H9 (cell line): ENCODE results near the gene DLGAP4. TPM values are rescaled to one million over a fixed set of nuclear protein-coding genes. Genes with fewer than 3 reads are reported as not detected.

Experiments
- DNase-seq: peaks from one replicate; pipeline ENCODE4 v3.0.0-alpha.2; 2017
- H2AFZ ChIP-seq: one replicate; pipeline ENCODE4 v1.6.1; 2013; ENCODE audit warnings: mild to moderate bottlenecking, low read length, control low read depth, moderate library complexity
- H2AK5ac ChIP-seq: 2 replicates; pipeline ENCODE4 v1.6.1; 2013; ENCODE audit warnings: low read length, control low read depth, mixed read lengths; ENCODE audit not compliant: insufficient read length
- H2BK120ac ChIP-seq: one replicate; pipeline ENCODE4 v1.6.1; 2013; ENCODE audit warnings: low read depth, mild to moderate bottlenecking, low read length, control low read depth, inconsistent platforms; ENCODE audit not compliant: poor library complexity, severe bottlenecking
- H2BK12ac ChIP-seq: 2 replicates; pipeline ENCODE4 v1.6.1; 2013; ENCODE audit warnings: low read length, control low read depth, mixed read lengths, low read depth; ENCODE audit not compliant: insufficient read length
- H2BK15ac ChIP-seq: 2 replicates; pipeline ENCODE4 v1.6.1; 2013; ENCODE audit warnings: low read depth, low read length, control low read depth
- H2BK20ac ChIP-seq: one replicate; pipeline ENCODE4 v1.6.1; 2013; ENCODE audit warnings: low read depth, mild to moderate bottlenecking, low read length, control low read depth, inconsistent platforms; ENCODE audit not compliant: poor library complexity, severe bottlenecking
- H2BK5ac ChIP-seq: 2 replicates; pipeline ENCODE4 v1.6.1; 2013; ENCODE audit warnings: low read length, control low read depth, mixed read lengths; ENCODE audit not compliant: insufficient read length
- H3K14ac ChIP-seq: 2 replicates; pipeline ENCODE4 v1.6.1; 2013; ENCODE audit warnings: low read length, control low read depth; ENCODE audit not compliant: insufficient read depth
- H3K18ac ChIP-seq: 2 replicates; pipeline ENCODE4 v1.6.1; 2013; ENCODE audit warnings: low read depth, mild to moderate bottlenecking, mixed read lengths, low read length, control low read depth; ENCODE audit not compliant: insufficient read length
- H3K23ac ChIP-seq: 2 replicates; pipeline ENCODE4 v1.6.1; 2013; ENCODE audit warnings: low read length, control low read depth, mixed read lengths, low read depth; ENCODE audit not compliant: insufficient read length
- H3K23me2 ChIP-seq: 2 replicates; pipeline ENCODE4 v1.6.1; 2013; ENCODE audit warnings: low read depth, mild to moderate bottlenecking, mixed read lengths, low read length, control low read depth; ENCODE audit not compliant: insufficient read length, poor library complexity, severe bottlenecking
- H3K27ac ChIP-seq: 2 replicates; pipeline ENCODE4 v1.5.1; 2013; ENCODE audit warnings: low read length, control low read depth, mixed read lengths, low read depth; ENCODE audit not compliant: insufficient read length
- H3K27me3 ChIP-seq: 2 replicates; pipeline ENCODE4 v1.6.1; 2013; ENCODE audit warnings: low read length, control low read depth, inconsistent platforms; ENCODE audit not compliant: insufficient read depth
- H3K4ac ChIP-seq: 2 replicates; pipeline ENCODE4 v1.6.1; 2013; ENCODE audit warnings: low read depth, mild to moderate bottlenecking, control low read depth, inconsistent platforms, low read length, moderate library complexity
- H3K4me1 ChIP-seq: 2 replicates; pipeline ENCODE4 v1.6.1; 2013; ENCODE audit warnings: low read length, control low read depth, inconsistent platforms; ENCODE audit not compliant: insufficient read depth
- H3K4me2 ChIP-seq: 2 replicates; pipeline ENCODE4 v1.6.1; 2013; ENCODE audit warnings: low read length, control low read depth, mixed read lengths; ENCODE audit not compliant: insufficient read length, insufficient read depth
- H3K56ac ChIP-seq: 2 replicates; pipeline ENCODE4 v1.6.1; 2013; ENCODE audit warnings: low read depth, mild to moderate bottlenecking, mixed read lengths, low read length, control low read depth; ENCODE audit not compliant: insufficient read length
- H3K79me1 ChIP-seq: 2 replicates; pipeline ENCODE4 v1.6.1; 2013; ENCODE audit warnings: low read depth, mild to moderate bottlenecking, moderate library complexity, low read length, control low read depth, inconsistent platforms; ENCODE audit not compliant: insufficient read depth, poor library complexity, severe bottlenecking
- H3K79me2 ChIP-seq: 2 replicates; pipeline ENCODE4 v1.6.1; 2013; ENCODE audit warnings: low read length, control low read depth, inconsistent platforms; ENCODE audit not compliant: insufficient read depth
- H3K9ac ChIP-seq: 2 replicates; pipeline ENCODE4 v1.6.1; 2013; ENCODE audit warnings: low read length, control low read depth, mixed read lengths; ENCODE audit not compliant: insufficient read length; ENCODE audit errors: extremely low read depth
- H3K9me3 ChIP-seq: one replicate; pipeline ENCODE4 v1.6.1; 2013; ENCODE audit warnings: low read depth, low read length, inconsistent platforms; ENCODE audit not compliant: control insufficient read depth
- H3T11ph ChIP-seq: one replicate; pipeline ENCODE4 v1.6.1; 2013; ENCODE audit warnings: mild to moderate bottlenecking, low read length, control low read depth, inconsistent platforms
- H4K20me1 ChIP-seq: one replicate; pipeline ENCODE4 v1.6.1; 2013; ENCODE audit not compliant: control insufficient read depth, insufficient read length, insufficient read depth
- H4K5ac ChIP-seq: 2 replicates; pipeline ENCODE4 v1.6.1; 2013; ENCODE audit warnings: low read depth, mild to moderate bottlenecking, mixed read lengths, low read length, control low read depth; ENCODE audit not compliant: insufficient read length
- H4K8ac ChIP-seq: replicated peaks from 2 replicates; pipeline ENCODE4 v1.6.1; 2013; ENCODE audit warnings: low read length, control low read depth, mixed read lengths, low read depth; ENCODE audit not compliant: insufficient read length
- H4K91ac ChIP-seq: 2 replicates; pipeline ENCODE4 v1.6.1; 2013; ENCODE audit warnings: low read depth, mild to moderate bottlenecking, moderate library complexity, mixed read lengths, low read length, control low read depth; ENCODE audit not compliant: insufficient read length
- H3K27ac Mint-ChIP-seq, 3 experiments: 2 replicates in 2 of 3; 3 replicates in 1 of 3; pipeline ENCODE4 v1.8.0; 2020 to 2021; ENCODE audit warnings: mixed read lengths in 3 of 3, mild to moderate bottlenecking in 1 of 3, moderate library complexity in 1 of 3
- H3K27me3 Mint-ChIP-seq: 2 replicates; pipeline ENCODE4 v1.8.0; 2021; ENCODE audit warnings: low read depth, mild to moderate bottlenecking, moderate library complexity, mixed read lengths
- H3K36me3 Mint-ChIP-seq, 3 experiments: 2 replicates in 2 of 3; 3 replicates in 1 of 3; pipeline ENCODE4 v1.8.0; 2020 to 2021; ENCODE audit warnings: low read depth in 3 of 3, mixed read lengths in 3 of 3; ENCODE audit not compliant: insufficient read depth in 1 of 3
- H3K4me1 Mint-ChIP-seq, 2 experiments: 2 replicates each; pipeline ENCODE4 v1.8.0; 2020; ENCODE audit warnings: mixed read lengths in 2 of 2
- H3K4me3 Mint-ChIP-seq, 2 experiments: 2 replicates in 1 of 2; 3 replicates in 1 of 2; pipeline ENCODE4 v1.8.0; 2020 to 2021; ENCODE audit warnings: mild to moderate bottlenecking in 2 of 2, mixed read lengths in 2 of 2, moderate library complexity in 1 of 2
- H3K9me3 Mint-ChIP-seq, 2 experiments: 2 replicates in 1 of 2; 3 replicates in 1 of 2; pipeline ENCODE4 v1.8.0; 2020; ENCODE audit warnings: mild to moderate bottlenecking in 2 of 2, mixed read lengths in 2 of 2, moderate library complexity in 1 of 2
- CTCF ChIP-seq: fragments of 200-600 bp; sonication (generic); conservative IDR thresholded peaks from 3 replicates; pipeline ENCODE4 v1.8.0; 2021; ENCODE audit warnings: antibody characterized with exemption, mild to moderate bottlenecking
- WGBS: extraction: QIAGEN DNeasy Blood & Tissue Kit; methylation state at CpG from one replicate; pipeline ENCODE4 v1.1.7; 2013; ENCODE audit warnings: missing lambda C conversion rate, low lambda C conversion rate, mixed read lengths; ENCODE audit not compliant: insufficient read length; ENCODE audit errors: extremely low coverage; 5-methylcytosine and 5-hydroxymethylcytosine counted together
- total RNA-seq: library from RNA; stranded (reverse); gene quantifications from 2 replicates; pipeline ENCODE4 v1.2.1, GENCODE V29; 2021

Gene DLGAP4
- total RNA-seq, 1 experiment from 2014 or later = 48.0 TPM

DNA sequence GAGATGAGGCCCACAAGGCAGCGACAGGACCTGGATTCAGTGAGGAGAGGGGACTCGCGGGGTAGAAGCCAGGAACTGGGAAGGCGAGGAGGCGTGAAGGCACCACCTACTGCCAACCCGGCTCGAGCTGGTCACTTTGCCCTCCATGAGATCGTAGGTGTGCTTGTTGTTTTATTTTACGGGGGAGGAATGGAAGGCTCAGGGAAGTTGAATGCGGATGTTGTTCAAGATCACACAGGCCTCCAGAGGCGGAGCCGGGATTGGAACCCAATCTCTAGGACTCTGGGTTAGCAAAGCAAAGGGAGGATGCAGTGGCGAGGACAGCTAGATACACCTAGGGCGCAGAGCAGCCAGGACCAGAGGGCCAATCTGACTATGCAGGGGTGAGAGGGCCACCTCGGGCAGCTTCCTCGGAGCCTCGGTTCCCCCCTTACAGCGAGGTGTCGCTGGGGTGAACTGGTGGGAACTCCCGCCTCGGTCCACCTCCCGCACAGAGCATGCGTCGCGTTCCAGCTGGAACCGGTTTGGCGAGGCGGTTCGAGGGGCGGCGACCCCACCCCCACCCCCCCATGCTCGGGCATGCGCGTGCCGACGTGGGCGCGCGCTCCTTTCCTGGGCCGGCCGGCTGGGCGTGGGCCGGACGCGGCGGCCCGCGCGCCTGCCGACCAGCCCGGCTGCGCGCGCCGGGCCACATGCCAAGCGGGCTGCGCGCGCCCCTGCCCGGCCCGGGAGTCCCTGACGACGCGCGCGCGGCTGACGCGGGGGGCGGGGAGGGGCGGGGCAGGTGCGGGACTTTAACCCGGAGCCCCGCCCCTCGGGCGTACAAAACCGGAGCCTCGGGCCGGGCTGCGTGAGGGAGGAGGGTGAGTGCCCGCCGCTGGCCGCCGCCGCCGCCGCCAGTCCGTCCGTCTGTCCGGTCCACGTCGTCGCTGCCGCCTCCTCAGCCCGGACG, 154.8 kb downstream of the DLGAP4 start:
- Histone ChIP-seq H3K27me3 (no peaks in the 10 kb centered on the region), H3T11ph (no peak overlapping the region), H3K23ac (no peak overlapping the region), H3K9me3 (no peaks in the 10 kb centered on the region), H3K56ac (no peak overlapping the region), H3K4me2 (peak overlapping the region; percentile 26), H3K27ac (peak overlapping the region; percentile 31), H3K79me1 (peaks cover 5% of the 10 kb centered on the region), H3K14ac (peak overlapping the region; percentile 93), H3K23me2 (peaks cover 19% of the 10 kb centered on the region), H4K8ac (no peak overlapping the region), H4K91ac (no peak overlapping the region), H2BK12ac (no peak overlapping the region), H3K9ac (peak overlapping the region; percentile 39), H2BK120ac (no peak overlapping the region), H3K4ac (no peak overlapping the region), H2BK20ac (no peak overlapping the region), H3K79me2 (peaks cover 11% of the 10 kb centered on the region; the same call in 1 of the 2 replicates), H4K20me1 (no peaks in the 10 kb centered on the region), H3K18ac (peak overlapping the region; percentile 83), H2AFZ (no peak overlapping the region), H2BK5ac (peak overlapping the region; percentile 15), H3K4me1 (peaks cover 11% of the 10 kb centered on the region; the same call in 1 of the 2 replicates), H2BK15ac (no peak overlapping the region; the same call in 1 of the 2 replicates), H4K5ac (peak overlapping the region; percentile 25), H2AK5ac (no peak overlapping the region)
- H3K27ac Mint-ChIP-seq = peak overlapping the region; percentile 62 to 94 (median 84); a peak in 6 of 7 replicates
- peak; percentile 94 for DNase-seq
- no CpG with 5 or more reads among the region's 96 CpGs for WGBS
- peaks cover 7% of the 10 kb centered on the region for H3K27me3 Mint-ChIP-seq
- peaks cover 0 to 5% (median 4%) of the 10 kb centered on the region in 3 experiments; a peak in 4 of 7 replicates for H3K36me3 Mint-ChIP-seq
- no peaks in the 10 kb centered on the region for H3K9me3 Mint-ChIP-seq
- peak overlapping the region; percentile 67 to 86 for H3K4me3 Mint-ChIP-seq
- peaks cover 38 to 46% of the 10 kb centered on the region in 2 experiments for H3K4me1 Mint-ChIP-seq
- no peak for TF ChIP-seq CTCF
